ENCODE results near the gene SLC35F3. TPM values are rescaled to one million over a fixed set of nuclear protein-coding genes. Genes with fewer than 3 reads are reported as not detected.
"Not testable (repeated sequence)": the region's sequence is repeated elsewhere in the genome, so short reads cannot be mapped to it uniquely, and the experiment has no call there.

Gene SLC35F3
- total RNA-seq, 8 experiments from 2014 or later: 0.46 to 2.1 (median 0.71) TPM; not detected in 3

GRCh38 chr1:234150892-234151291 is 246.4 kb downstream of the SLC35F3 start:
- in situ Hi-C loops (cut with MboI; ENCODE audit: low pct_unique_long_range_greater_than_20kb in 2 of 9, low sequenced_read_pairs in 9 of 9, unreplicated experiment in 9 of 9): no loop called here
- WGBS, 10 experiments: 20 to 100% (median 67%) methylated on average over 1 to 2 of the region's 2 CpGs; no CpG with 5 or more reads in 3 of the 10 experiments
- no peak for ATAC-seq (replicated peaks in 6 of 8)
- no peak overlapping the region for H3K4me3 ChIP-seq
- H3K27ac ChIP-seq: no peak overlapping the region
- H3K4me1 ChIP-seq (replicated peaks in 1 of 2): no peaks in the 10 kb centered on the region

GRCh38 chr1:234152344-234152743 is 247.9 kb downstream of the SLC35F3 start:
- in situ Hi-C loops (cut with MboI; ENCODE audit: low pct_unique_long_range_greater_than_20kb in 2 of 9, low sequenced_read_pairs in 9 of 9, unreplicated experiment in 9 of 9); ATAC-seq (replicated peaks in 6 of 8); H3K27ac ChIP-seq; H3K4me3 ChIP-seq; H3K4me1 ChIP-seq (replicated peaks in 1 of 2): not testable (repeated sequence)
- 67 to 100% (median 83%) methylated on average over 1 to 2 of the region's 4 CpGs; no CpG with 5 or more reads in 3 of the 10 experiments for WGBS, 10 experiments

GRCh38 chr1:234154320-234155251 is 250.1 kb downstream of the SLC35F3 start:
- in situ Hi-C loops (cut with MboI; ENCODE audit: low pct_unique_long_range_greater_than_20kb in 2 of 9, low sequenced_read_pairs in 9 of 9, unreplicated experiment in 9 of 9): no loop called here
- WGBS, 10 experiments: 4 to 77% (median 46%) methylated on average over 2 to 7 of the region's 7 CpGs; no CpG with 5 or more reads in 1 of the 10 experiments
- Histone ChIP-seq H3K4me3 (no peak overlapping the region), H3K27ac (no peak overlapping the region), H3K4me1 (replicated peaks in 1 of 2) (no peaks in the 10 kb centered on the region)
- peak in 3 of 8 experiments; percentile 54 to 69 (median 56) for ATAC-seq (replicated peaks in 6 of 8)

- no peaks in the 10 kb centered on the region for H3K4me1 ChIP-seq (replicated peaks in 1 of 2)
- no peak overlapping the region for H3K27ac ChIP-seq
- ATAC-seq (replicated peaks in 6 of 8): no peak
- H3K4me3 ChIP-seq: no peak overlapping the region
- in situ Hi-C loops (cut with MboI; ENCODE audit: low pct_unique_long_range_greater_than_20kb in 2 of 9, low sequenced_read_pairs in 9 of 9, unreplicated experiment in 9 of 9): no loop called here
These were observed 258.2 kb downstream of the SLC35F3 start for GRCh38 chr1:234162661-234163060.

GRCh38 chr1:234163267-234163919 is 258.9 kb downstream of the SLC35F3 start:
- 8 to 74% (median 54%) methylated on average over 3 to 6 of the region's 6 CpGs; no CpG with 5 or more reads in 1 of the 10 experiments for WGBS, 10 experiments

GRCh38 chr1:234164098-234164709 is 259.7 kb downstream of the SLC35F3 start:
- WGBS, 10 experiments: 20 to 100% (median 75%) methylated on average over 1 to 4 of the region's 5 CpGs; no CpG with 5 or more reads in 1 of the 10 experiments
- Histone ChIP-seq H3K4me3 (no peak overlapping the region), H3K4me1 (replicated peaks in 1 of 2) (no peaks in the 10 kb centered on the region), H3K27ac (no peak overlapping the region)
- in situ Hi-C loops (cut with MboI; ENCODE audit: low pct_unique_long_range_greater_than_20kb in 2 of 9, low sequenced_read_pairs in 9 of 9, unreplicated experiment in 9 of 9): no loop called here
- ATAC-seq (replicated peaks in 6 of 8): no peak

More at GRCh38 chr1:234163267-234163919, 258.9 kb downstream of the SLC35F3 start:
- in situ Hi-C loops (cut with MboI; ENCODE audit: low pct_unique_long_range_greater_than_20kb in 2 of 9, low sequenced_read_pairs in 9 of 9, unreplicated experiment in 9 of 9): no loop called here
- Histone ChIP-seq H3K4me3 (no peak overlapping the region), H3K4me1 (replicated peaks in 1 of 2) (no peaks in the 10 kb centered on the region), H3K27ac (no peak overlapping the region)
- no peak for ATAC-seq (replicated peaks in 6 of 8)

- no peak overlapping the region for H3K4me3 ChIP-seq
- H3K4me1 ChIP-seq (replicated peaks in 1 of 2): no peaks in the 10 kb centered on the region
- WGBS, 10 experiments: 44 to 93% (median 85%) methylated on average over 2 to 6 of the region's 7 CpGs; no CpG with 5 or more reads in 5 of the 10 experiments
- ATAC-seq (replicated peaks in 6 of 8): no peak
- in situ Hi-C loops (cut with MboI; ENCODE audit: low pct_unique_long_range_greater_than_20kb in 2 of 9, low sequenced_read_pairs in 9 of 9, unreplicated experiment in 9 of 9): no loop called here
- H3K27ac ChIP-seq: no peak overlapping the region
These were observed 263.7 kb downstream of the SLC35F3 start for GRCh38 chr1:234168061-234168724.

- in situ Hi-C loops (cut with MboI; ENCODE audit: low pct_unique_long_range_greater_than_20kb in 2 of 9, low sequenced_read_pairs in 9 of 9, unreplicated experiment in 9 of 9): no loop called here
- Histone ChIP-seq H3K4me1 (replicated peaks in 1 of 2) (no peaks in the 10 kb centered on the region), H3K4me3 (no peak overlapping the region), H3K27ac (no peak overlapping the region)
- WGBS, 10 experiments: 39 to 96% (median 76%) methylated on average over 1 to 7 of the region's 9 CpGs; no CpG with 5 or more reads in 2 of the 10 experiments
- ATAC-seq (replicated peaks in 6 of 8): no peak
These were observed 264.8 kb downstream of the SLC35F3 start for GRCh38 chr1:234169161-234169849.

- no peak for ATAC-seq (replicated peaks in 6 of 8)
- no peaks in the 10 kb centered on the region for H3K4me1 ChIP-seq (replicated peaks in 1 of 2)
- H3K4me3 ChIP-seq: no peak overlapping the region
- in situ Hi-C loops (cut with MboI; ENCODE audit: low pct_unique_long_range_greater_than_20kb in 2 of 9, low sequenced_read_pairs in 9 of 9, unreplicated experiment in 9 of 9): no loop called here
- H3K27ac ChIP-seq: no peak overlapping the region
- 71 to 100% (median 78%) methylated on average over 1 to 4 of the region's 4 CpGs; no CpG with 5 or more reads in 6 of the 10 experiments for WGBS, 10 experiments
These were observed 265.6 kb downstream of the SLC35F3 start for GRCh38 chr1:234170067-234170466.

GRCh38 chr1:234170622-234171021 is 266.1 kb downstream of the SLC35F3 start:
- no peak overlapping the region for H3K4me3 ChIP-seq
- H3K4me1 ChIP-seq (replicated peaks in 1 of 2): no peaks in the 10 kb centered on the region
- in situ Hi-C loops (cut with MboI; ENCODE audit: low pct_unique_long_range_greater_than_20kb in 2 of 9, low sequenced_read_pairs in 9 of 9, unreplicated experiment in 9 of 9): no loop called here
- H3K27ac ChIP-seq: no peak overlapping the region
- 6 to 84% (median 67%) methylated on average over 2 to 7 of the region's 7 CpGs; no CpG with 5 or more reads in 1 of the 10 experiments for WGBS, 10 experiments
- no peak for ATAC-seq (replicated peaks in 6 of 8)

GRCh38 chr1:234173968-234174367 is 269.5 kb downstream of the SLC35F3 start:
- no peak overlapping the region for H3K4me3 ChIP-seq
- 48 to 100% methylated on average over 1 to 3 of the region's 3 CpGs; no CpG with 5 or more reads in 8 of the 10 experiments for WGBS, 10 experiments
- no peak for ATAC-seq (replicated peaks in 6 of 8)
- no peaks in the 10 kb centered on the region for H3K4me1 ChIP-seq (replicated peaks in 1 of 2)
- in situ Hi-C loops (cut with MboI; ENCODE audit: low pct_unique_long_range_greater_than_20kb in 2 of 9, low sequenced_read_pairs in 9 of 9, unreplicated experiment in 9 of 9): no loop called here
- no peak overlapping the region for H3K27ac ChIP-seq

- H3K4me3 ChIP-seq: no peak overlapping the region
- no peak overlapping the region for H3K27ac ChIP-seq
- in situ Hi-C loops (cut with MboI; ENCODE audit: low pct_unique_long_range_greater_than_20kb in 2 of 9, low sequenced_read_pairs in 9 of 9, unreplicated experiment in 9 of 9): no loop called here
- no peaks in the 10 kb centered on the region for H3K4me1 ChIP-seq (replicated peaks in 1 of 2)
- 0 to 100% (median 70%) methylated on average over 1 of the region's 1 CpG; no CpG with 5 or more reads in 3 of the 10 experiments for WGBS, 10 experiments
- no peak for ATAC-seq (replicated peaks in 6 of 8)
These were observed 270.9 kb downstream of the SLC35F3 start for GRCh38 chr1:234175363-234175762.

Measured in motor neuron (in vitro differentiated cells).